ENCODE data around the gene ANP32A. TPM values are rescaled to one million over a fixed set of nuclear protein-coding genes. Genes with fewer than 3 reads are reported as not detected.

Gene ANP32A
- total and polyA plus RNA-seq, 3 donors from 2014 or later: 32.9 to 49.5 (median 41.3) TPM

- WGBS, 2 donors: 93 to 94% methylated on average over 4 of the region's 4 CpGs
- TF ChIP-seq CTCF (IDR thresholded peaks at IDR 0.05) (no peak), POLR2A (IDR thresholded peaks at IDR 0.05) (no peak)
- Histone ChIP-seq H3K27ac (no peak overlapping the region), H3K9me3 (no peaks in the 10 kb centered on the region), H3K4me1 (peaks cover 16% of the 10 kb centered on the region), H3K4me3 (no peak overlapping the region), H3K36me3 (ENCODE audit: low read depth, missing control alignments) (no peaks in the 10 kb centered on the region), H3K27me3 (no peaks in the 10 kb centered on the region)
- no peak for DNase-seq
- intact Hi-C loops (cut with DNase I; ENCODE audit: low total_unique reads): no loop called here
These were observed 46.6 kb downstream of the ANP32A start for GRCh38 chr15:68774120-68774519.

GRCh38 chr15:68773036-68773435 lies 47.7 kb downstream of the ANP32A start:
- no peaks in the 10 kb centered on the region for H3K27me3 ChIP-seq
- peaks cover 16% of the 10 kb centered on the region for H3K4me1 ChIP-seq
- no peaks in the 10 kb centered on the region for H3K9me3 ChIP-seq
- intact Hi-C loops (cut with DNase I; ENCODE audit: low total_unique reads): no loop called here
- no peak for DNase-seq
- H3K4me3 ChIP-seq: no peak overlapping the region
- WGBS, 2 donors: 79 to 81% methylated on average over 2 of the region's 2 CpGs
- no peak overlapping the region for H3K27ac ChIP-seq
- TF ChIP-seq CTCF (IDR thresholded peaks at IDR 0.05): no peak
- no peaks in the 10 kb centered on the region for H3K36me3 ChIP-seq (ENCODE audit: low read depth, missing control alignments)

GRCh38 chr15:68770216-68770615 lies 50.5 kb downstream of the ANP32A start:
- no peak for DNase-seq
- Histone ChIP-seq H3K9me3 (no peaks in the 10 kb centered on the region), H3K4me1 (peaks cover 3% of the 10 kb centered on the region), H3K36me3 (ENCODE audit: low read depth, missing control alignments) (no peaks in the 10 kb centered on the region), H3K27me3 (no peaks in the 10 kb centered on the region), H3K4me3 (no peak overlapping the region), H3K27ac (no peak overlapping the region)
- intact Hi-C loops (cut with DNase I; ENCODE audit: low total_unique reads): no loop called here
- TF ChIP-seq CTCF (IDR thresholded peaks at IDR 0.05) (no peak), POLR2A (IDR thresholded peaks at IDR 0.05) (no peak)

GRCh38 chr15:68769702-68770101 lies 51.0 kb downstream of the ANP32A start:
- H3K9me3 ChIP-seq: no peaks in the 10 kb centered on the region
- no peaks in the 10 kb centered on the region for H3K27me3 ChIP-seq
- H3K4me3 ChIP-seq: no peak overlapping the region
- no peak for DNase-seq
- H3K36me3 ChIP-seq (ENCODE audit: low read depth, missing control alignments): no peaks in the 10 kb centered on the region
- H3K4me1 ChIP-seq: no peaks in the 10 kb centered on the region
- 93 to 100% methylated on average over 2 of the region's 2 CpGs for WGBS, 2 donors
- H3K27ac ChIP-seq: no peak overlapping the region
- intact Hi-C loops (cut with DNase I; ENCODE audit: low total_unique reads): no loop called here
- no peak for TF ChIP-seq POLR2A (IDR thresholded peaks at IDR 0.05)

GRCh38 chr15:68768321-68768720 lies 52.4 kb downstream of the ANP32A start:
- WGBS, 2 donors: 40 to 76% methylated on average over 1 to 2 of the region's 2 CpGs
- Histone ChIP-seq H3K9me3 (no peaks in the 10 kb centered on the region), H3K4me1 (no peaks in the 10 kb centered on the region), H3K27me3 (no peaks in the 10 kb centered on the region), H3K27ac (no peak overlapping the region), H3K36me3 (ENCODE audit: low read depth, missing control alignments) (no peaks in the 10 kb centered on the region), H3K4me3 (no peak overlapping the region)
- intact Hi-C loops (cut with DNase I; ENCODE audit: low total_unique reads): no loop called here
- no peak for DNase-seq
- TF ChIP-seq CTCF (IDR thresholded peaks at IDR 0.05) (no peak), POLR2A (IDR thresholded peaks at IDR 0.05) (no peak)

All from testis (tissue), 3 donors.